ENCODE data around the gene MAP3K1.

DNA sequence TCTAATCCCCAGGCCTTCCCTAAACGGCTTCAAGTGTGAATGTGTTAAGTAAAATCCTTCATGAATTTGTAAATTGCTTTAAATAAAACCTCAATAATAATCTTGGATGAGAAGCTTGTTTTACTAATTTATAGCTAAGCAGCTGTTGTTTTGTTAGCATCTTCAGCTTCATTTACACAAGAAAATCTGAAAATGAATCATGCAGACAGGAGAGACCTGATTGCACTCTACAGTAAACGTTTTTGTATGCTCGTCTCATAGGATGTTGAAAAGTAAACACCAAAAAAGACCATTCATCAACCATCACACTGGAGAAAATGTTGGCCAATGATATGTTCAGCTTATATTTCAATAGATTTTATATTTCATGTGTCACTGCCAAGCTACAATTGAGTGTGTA lies 40.4 kb upstream of the MAP3K1 start:
- TF ChIP-seq, protein P1, sequence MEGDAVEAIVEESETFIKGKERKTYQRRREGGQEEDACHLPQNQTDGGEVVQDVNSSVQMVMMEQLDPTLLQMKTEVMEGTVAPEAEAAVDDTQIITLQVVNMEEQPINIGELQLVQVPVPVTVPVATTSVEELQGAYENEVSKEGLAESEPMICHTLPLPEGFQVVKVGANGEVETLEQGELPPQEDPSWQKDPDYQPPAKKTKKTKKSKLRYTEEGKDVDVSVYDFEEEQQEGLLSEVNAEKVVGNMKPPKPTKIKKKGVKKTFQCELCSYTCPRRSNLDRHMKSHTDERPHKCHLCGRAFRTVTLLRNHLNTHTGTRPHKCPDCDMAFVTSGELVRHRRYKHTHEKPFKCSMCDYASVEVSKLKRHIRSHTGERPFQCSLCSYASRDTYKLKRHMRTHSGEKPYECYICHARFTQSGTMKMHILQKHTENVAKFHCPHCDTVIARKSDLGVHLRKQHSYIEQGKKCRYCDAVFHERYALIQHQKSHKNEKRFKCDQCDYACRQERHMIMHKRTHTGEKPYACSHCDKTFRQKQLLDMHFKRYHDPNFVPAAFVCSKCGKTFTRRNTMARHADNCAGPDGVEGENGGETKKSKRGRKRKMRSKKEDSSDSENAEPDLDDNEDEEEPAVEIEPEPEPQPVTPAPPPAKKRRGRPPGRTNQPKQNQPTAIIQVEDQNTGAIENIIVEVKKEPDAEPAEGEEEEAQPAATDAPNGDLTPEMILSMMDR (conservative IDR thresholded peaks at IDR 0.05; ENCODE audit: low read depth, low read length), result no peak
- TF ChIP-seq EZH2 (IDR thresholded peaks at IDR 0.05; ENCODE audit: low read length, unreplicated experiment) (no peak), EZH2phosphoT487 (IDR thresholded peaks at IDR 0.05; ENCODE audit: borderline replicate concordance, low read length) (no peak)
